Stomach (tissue), 4 donors: ENCODE data around the gene PTPRZ1.

Experiments
- CTCF ChIP-seq, 7 experiments: fragments of 450-650 bp in 4 of 7; fragments of 200-600 bp in 3 of 7; sonication (generic) in 3 of 7; IDR thresholded peaks; one replicate each; pipeline ENCODE4 v1.5.1; 2016 to 2019; ENCODE audit warnings: antibody characterized with exemption in 7 of 7, control low read depth in 2 of 7, mild to moderate bottlenecking in 1 of 7
- EP300 ChIP-seq: sonication (generic); formaldehyde crosslinking; IDR thresholded peaks from one replicate; pipeline ENCODE4 v1.6.1; 2017; ENCODE audit warnings: antibody characterized with exemption

GRCh38 chr7:121885166-121885920, 12.4 kb downstream of the PTPRZ1 start:
- TF ChIP-seq CTCF (IDR thresholded peaks at IDR 0.05) (no peak), EP300 (no peak)
